ENCODE results near the gene PIM2. TPM values are rescaled to one million over a fixed set of nuclear protein-coding genes. Genes with fewer than 3 reads are reported as not detected.

PIM2 gene
- total and polyA plus RNA-seq, 2 of the 13 experiments (the other 11 are each of a cell fraction or from before 2014, with no cell fraction given): 14.4 to 15.8 TPM

- no peak for TF ChIP-seq NFE2L1 (CRISPR knock-in tag; IDR thresholded peaks at IDR 0.05; ENCODE audit: borderline replicate concordance)
- TF ChIP-seq, protein P1, sequence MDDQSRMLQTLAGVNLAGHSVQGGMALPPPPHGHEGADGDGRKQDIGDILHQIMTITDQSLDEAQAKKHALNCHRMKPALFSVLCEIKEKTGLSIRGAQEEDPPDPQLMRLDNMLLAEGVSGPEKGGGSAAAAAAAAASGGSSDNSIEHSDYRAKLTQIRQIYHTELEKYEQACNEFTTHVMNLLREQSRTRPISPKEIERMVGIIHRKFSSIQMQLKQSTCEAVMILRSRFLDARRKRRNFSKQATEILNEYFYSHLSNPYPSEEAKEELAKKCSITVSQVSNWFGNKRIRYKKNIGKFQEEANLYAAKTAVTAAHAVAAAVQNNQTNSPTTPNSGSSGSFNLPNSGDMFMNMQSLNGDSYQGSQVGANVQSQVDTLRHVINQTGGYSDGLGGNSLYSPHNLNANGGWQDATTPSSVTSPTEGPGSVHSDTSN (CRISPR knock-in tag; IDR thresholded peaks at IDR 0.05; ENCODE audit: borderline replicate concordance): no peak
- no peak for TF ChIP-seq CBX2 (IDR thresholded peaks at IDR 0.05; ENCODE audit: low read depth, low read length)
- TF ChIP-seq CBX2 (CRISPR knock-in tag; IDR thresholded peaks at IDR 0.05; ENCODE audit: low read depth): no peak
- TF ChIP-seq SRSF1 (optimal IDR thresholded peaks at IDR 0.05; ENCODE audit: low read depth, low read length): no peak
- no peak for TF ChIP-seq KDM1A (CRISPR knock-in tag; IDR thresholded peaks at IDR 0.05)
- TF ChIP-seq, protein P2, sequence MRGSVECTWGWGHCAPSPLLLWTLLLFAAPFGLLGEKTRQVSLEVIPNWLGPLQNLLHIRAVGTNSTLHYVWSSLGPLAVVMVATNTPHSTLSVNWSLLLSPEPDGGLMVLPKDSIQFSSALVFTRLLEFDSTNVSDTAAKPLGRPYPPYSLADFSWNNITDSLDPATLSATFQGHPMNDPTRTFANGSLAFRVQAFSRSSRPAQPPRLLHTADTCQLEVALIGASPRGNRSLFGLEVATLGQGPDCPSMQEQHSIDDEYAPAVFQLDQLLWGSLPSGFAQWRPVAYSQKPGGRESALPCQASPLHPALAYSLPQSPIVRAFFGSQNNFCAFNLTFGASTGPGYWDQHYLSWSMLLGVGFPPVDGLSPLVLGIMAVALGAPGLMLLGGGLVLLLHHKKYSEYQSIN (CRISPR knock-in tag; IDR thresholded peaks at IDR 0.05; ENCODE audit: borderline replicate concordance): no peak
- TF ChIP-seq, protein P3, sequence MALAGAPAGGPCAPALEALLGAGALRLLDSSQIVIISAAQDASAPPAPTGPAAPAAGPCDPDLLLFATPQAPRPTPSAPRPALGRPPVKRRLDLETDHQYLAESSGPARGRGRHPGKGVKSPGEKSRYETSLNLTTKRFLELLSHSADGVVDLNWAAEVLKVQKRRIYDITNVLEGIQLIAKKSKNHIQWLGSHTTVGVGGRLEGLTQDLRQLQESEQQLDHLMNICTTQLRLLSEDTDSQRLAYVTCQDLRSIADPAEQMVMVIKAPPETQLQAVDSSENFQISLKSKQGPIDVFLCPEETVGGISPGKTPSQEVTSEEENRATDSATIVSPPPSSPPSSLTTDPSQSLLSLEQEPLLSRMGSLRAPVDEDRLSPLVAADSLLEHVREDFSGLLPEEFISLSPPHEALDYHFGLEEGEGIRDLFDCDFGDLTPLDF (CRISPR knock-in tag; IDR thresholded peaks at IDR 0.05): 0 out of 2 replicates have a peak, but pooled peaks have one; percentile 37
Measured at GRCh38 chrX:48897157-48897624, 21.6 kb downstream of the PIM2 start (continued).

DNA sequence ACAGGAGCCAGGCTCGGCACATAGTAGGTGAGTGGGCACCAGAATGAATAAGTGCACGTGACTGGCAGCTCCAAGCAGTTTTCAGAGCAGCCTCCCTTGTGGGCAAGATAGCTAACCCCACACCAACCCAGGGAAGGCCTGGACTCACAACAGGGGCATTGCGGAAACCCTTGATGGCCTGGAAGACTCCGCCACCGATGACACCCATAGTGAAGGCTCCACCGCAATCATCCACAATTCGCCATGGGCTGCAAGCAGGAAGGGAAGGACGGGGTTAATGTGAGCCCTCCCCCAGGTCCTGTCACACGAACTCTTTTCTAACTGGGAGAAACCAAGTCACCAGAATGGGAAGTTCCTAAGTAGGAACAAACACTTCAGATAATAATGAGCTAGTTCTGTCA lies 22.2 kb downstream of the PIM2 start:
- H3K79me2 ChIP-seq (ENCODE audit: insufficient read depth, low read length): peaks cover 29% of the 10 kb centered on the region
- H3K4me1 ChIP-seq (ENCODE audit: insufficient read depth, low read length): peaks cover 40% of the 10 kb centered on the region
- in situ Hi-C loops (cut with HindIII; ENCODE audit: extremely low pct_ligation_motif_present, low pct_unique_long_range_greater_than_20kb): no loop called here
- H3K27ac ChIP-seq (ENCODE audit: extremely low read length, insufficient read depth, low read length): peak overlapping the region; percentile 93
- H3K27me3 ChIP-seq (ENCODE audit: control insufficient read depth in 1 of 2, insufficient read depth in 2 of 2, low read length in 2 of 2): no peaks in the 10 kb centered on the region
- TF ChIP-seq ZNF142 (CRISPR knock-in tag; IDR thresholded peaks at IDR 0.05): no peak
- TF ChIP-seq ZKSCAN1 (IDR thresholded peaks at IDR 0.05; ENCODE audit: low read length): 0 out of 2 replicates have a peak, but pooled peaks have one; percentile 19
- TF ChIP-seq ZNF652 (CRISPR knock-in tag; IDR thresholded peaks at IDR 0.05; ENCODE audit: borderline replicate concordance, low read depth): peak; percentile 90
- intact Hi-C loops (cut with micrococcal nuclease; ENCODE audit: unreplicated experiment): loop anchor here (2.0 kb wide), 1 partner anchor 20 kb away; no protein-coding TSS in a partner anchor
- ATAC-seq (no peak), FAIRE-seq (no peak), DNase-seq (ENCODE audit: low spot score) (no peak)
- CTCF ChIA-PET (ENCODE audit: low intra/inter-chr PET ratio, low total read pairs): no interaction called here
- no peak overlapping the region for H2AFZ ChIP-seq (ENCODE audit: low read length)
- H3K9ac ChIP-seq (ENCODE audit: insufficient read depth, low read depth, low read length): peak overlapping the region; percentile 94
- peaks cover 4 to 12% of the 10 kb centered on the region in 2 experiments; a peak in 3 of 5 replicates for H3K36me3 ChIP-seq (replicated peaks in 1 of 2; ENCODE audit: control insufficient read depth in 1 of 2, insufficient read depth in 2 of 2, low read length in 2 of 2)
- 0% methylated on average over 1 of the region's 9 CpGs for WGBS (ENCODE audit: low lambda C conversion rate)
- H4K20me1 ChIP-seq (ENCODE audit: insufficient read depth, low read length): no peaks in the 10 kb centered on the region; the same call in 1 of the 2 replicates
- peak overlapping the region; percentile 81 for H3K4me2 ChIP-seq (ENCODE audit: low read depth, low read length)
- H3K9me3 ChIP-seq (ENCODE audit: low read length): no peaks in the 10 kb centered on the region
- BruUV-seq (replicated peaks): no TSS peak
- POLR2A ChIA-PET: interaction anchor here (1.2 to 3.1 kb wide), 5 partner anchors 13 to 220 kb away, joined by 4 to 42 read pairs (median 7); partner anchors contain the start of genes GRIPAP1, HDAC6 and SLC35A2
- H3K4me3 ChIP-seq (replicated peaks in 1 of 3; ENCODE audit: insufficient read depth in 1 of 3, low read depth in 2 of 3, low read length in 3 of 3): peak overlapping the region; percentile 72 to 80 (median 75); a peak in 5 of 6 replicates

Data from HepG2 (cell line).